Measurements from ENCODE around the gene MYADML2.

DNA sequence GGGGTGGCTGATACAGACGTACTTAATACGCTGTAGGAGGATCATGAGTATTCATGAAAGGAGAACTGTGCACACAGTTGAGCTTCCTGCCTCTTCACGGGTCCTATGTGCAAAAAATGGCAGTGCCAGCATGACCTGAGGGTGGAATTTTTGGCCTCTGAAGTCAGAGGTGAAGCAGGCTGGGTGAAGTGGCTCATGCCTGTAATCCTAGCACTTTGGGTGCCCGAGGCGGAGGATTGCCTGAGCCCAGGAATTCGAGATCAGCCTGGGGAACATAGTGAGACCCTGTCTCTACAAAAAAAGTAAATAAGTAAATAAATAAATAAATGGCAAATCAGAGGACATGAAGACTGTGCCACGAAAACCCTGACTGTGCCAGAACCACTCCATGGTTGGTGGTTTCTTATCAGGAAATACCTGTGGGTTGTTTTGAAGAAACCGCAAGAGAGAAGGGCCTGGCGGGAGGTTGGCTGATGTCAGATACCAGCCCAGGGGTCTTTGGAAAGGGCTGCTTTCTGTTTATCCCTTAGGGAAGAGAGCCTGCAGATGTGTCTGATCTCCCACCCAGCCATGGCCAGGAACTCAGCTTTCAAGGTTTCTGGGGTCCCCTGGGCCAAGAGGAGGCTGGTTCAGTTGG lies 33.8 kb upstream of the MYADML2 start:
- no peak for TF ChIP-seq EZH2 (IDR thresholded peaks at IDR 0.05; ENCODE audit: borderline replicate concordance, low read depth, low read length, poor library complexity, severe bottlenecking)
- TF ChIP-seq, protein P1, sequence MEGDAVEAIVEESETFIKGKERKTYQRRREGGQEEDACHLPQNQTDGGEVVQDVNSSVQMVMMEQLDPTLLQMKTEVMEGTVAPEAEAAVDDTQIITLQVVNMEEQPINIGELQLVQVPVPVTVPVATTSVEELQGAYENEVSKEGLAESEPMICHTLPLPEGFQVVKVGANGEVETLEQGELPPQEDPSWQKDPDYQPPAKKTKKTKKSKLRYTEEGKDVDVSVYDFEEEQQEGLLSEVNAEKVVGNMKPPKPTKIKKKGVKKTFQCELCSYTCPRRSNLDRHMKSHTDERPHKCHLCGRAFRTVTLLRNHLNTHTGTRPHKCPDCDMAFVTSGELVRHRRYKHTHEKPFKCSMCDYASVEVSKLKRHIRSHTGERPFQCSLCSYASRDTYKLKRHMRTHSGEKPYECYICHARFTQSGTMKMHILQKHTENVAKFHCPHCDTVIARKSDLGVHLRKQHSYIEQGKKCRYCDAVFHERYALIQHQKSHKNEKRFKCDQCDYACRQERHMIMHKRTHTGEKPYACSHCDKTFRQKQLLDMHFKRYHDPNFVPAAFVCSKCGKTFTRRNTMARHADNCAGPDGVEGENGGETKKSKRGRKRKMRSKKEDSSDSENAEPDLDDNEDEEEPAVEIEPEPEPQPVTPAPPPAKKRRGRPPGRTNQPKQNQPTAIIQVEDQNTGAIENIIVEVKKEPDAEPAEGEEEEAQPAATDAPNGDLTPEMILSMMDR (conservative IDR thresholded peaks at IDR 0.05; ENCODE audit: low read depth, low read length) = no peak
